HG03558 (cell line): ENCODE data around the gene EID2B.

Source experiments
- ATAC-seq: cut with Tn5 transposase; IDR thresholded peaks from one replicate; pipeline ENCODE4 v1.9.1; 2021; ENCODE audit warnings: moderate number of reproducible peaks; ENCODE audit not compliant: unreplicated experiment; ENCODE audit errors: extremely low read depth

The EID2B gene, protein sequence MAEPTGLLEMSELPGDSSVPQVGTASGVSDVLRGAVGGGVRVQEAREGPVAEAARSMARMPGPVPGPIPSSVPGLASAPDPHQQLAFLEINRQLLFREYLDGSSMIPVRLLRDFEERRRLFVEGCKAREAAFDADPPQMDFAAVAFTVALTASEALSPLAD

GRCh38 chr19:39532233-39533002 lies at the start of gene EID2B:
Gene EID2B (minus strand): TSS chr19:39532852. CDS start chr19:39532802, 50 bp downstream.
- peak; percentile 74 for ATAC-seq

GRCh38 chr19:39582442-39582841 lies 49.8 kb upstream of the EID2B start:
- ATAC-seq, result no peak

GRCh38 chr19:39568604-39569003 lies 36.0 kb upstream of the EID2B start:
- ATAC-seq, result no peak

DNA sequence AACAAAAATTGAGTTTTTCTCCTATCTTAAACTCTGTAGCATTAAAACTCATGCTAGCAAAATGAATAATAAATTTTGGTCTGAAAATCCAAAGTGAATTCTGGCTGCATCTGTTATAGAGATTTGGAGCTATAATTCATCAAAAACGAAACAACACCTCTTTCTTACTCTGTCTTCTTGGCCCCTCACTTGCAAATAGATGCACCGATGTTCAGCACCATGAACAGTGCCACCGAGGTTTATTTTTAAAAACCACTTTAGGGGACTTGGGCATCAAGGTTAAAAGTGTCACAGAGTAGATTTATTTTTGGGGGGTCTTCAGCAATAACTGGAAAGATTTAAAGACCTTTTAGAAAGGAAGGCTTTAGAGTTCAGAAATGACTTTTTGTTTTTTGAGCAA lies 33.4 kb upstream of the EID2B start:
- no peak for ATAC-seq

- no peak for ATAC-seq
These were observed 30.8 kb upstream of the EID2B start for GRCh38 chr19:39563408-39563807.

GRCh38 chr19:39558624-39559117 lies 26.0 kb upstream of the EID2B start:
- ATAC-seq, result no peak

GRCh38 chr19:39557811-39558623 lies 25.4 kb upstream of the EID2B start:
- no peak for ATAC-seq

DNA sequence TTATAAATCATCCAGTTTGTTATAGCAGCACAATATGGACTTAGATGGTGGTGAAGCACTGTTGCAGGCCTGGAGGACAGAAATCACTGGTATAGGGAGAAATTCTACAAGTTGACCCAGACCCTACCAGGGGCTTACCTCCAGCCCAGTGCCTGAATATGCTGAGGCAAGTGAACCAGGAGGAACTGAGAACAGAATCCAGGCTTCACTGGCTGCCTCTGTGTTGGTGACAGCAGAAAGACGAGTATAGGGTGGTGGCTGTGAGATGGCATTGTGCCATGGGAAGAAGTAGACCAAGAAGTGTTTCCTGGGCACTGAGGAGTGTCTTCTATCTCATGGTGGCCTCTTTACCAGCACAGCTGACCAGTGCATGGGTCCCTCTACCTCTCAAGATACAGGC lies 23.2 kb upstream of the EID2B start:
- ATAC-seq, result no peak

- ATAC-seq, result no peak
These were observed 22.2 kb upstream of the EID2B start for GRCh38 chr19:39554701-39555311.

DNA sequence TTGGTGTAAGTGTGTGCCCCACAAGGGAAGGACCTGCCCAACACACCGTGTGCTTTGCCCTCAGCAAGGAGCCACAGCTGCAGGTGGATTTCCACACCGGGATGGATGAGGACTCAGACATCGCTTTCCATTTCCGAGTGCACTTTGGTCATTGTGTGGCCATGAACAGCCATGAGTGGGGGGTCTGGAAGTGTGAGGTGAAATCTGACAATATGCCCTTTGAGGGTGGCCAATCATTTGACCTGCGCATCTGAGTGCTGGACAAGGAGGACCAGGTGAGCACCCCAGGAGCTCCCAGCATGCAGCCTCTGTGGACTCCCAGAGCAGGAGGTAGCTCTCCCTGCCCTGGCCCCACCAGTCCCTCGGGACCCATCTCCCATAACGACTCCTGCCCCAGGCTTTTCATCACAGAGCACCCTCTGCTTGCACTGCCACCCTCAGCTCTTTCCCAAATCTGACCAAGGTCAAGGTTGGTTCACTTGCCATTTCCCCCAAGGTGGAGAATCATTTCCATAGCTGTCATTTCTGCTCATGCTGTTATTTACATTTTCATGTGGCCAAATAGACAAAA lies 20.5 kb upstream of the EID2B start:
- ATAC-seq, result no peak

- ATAC-seq, result no peak
These were observed 17.5 kb upstream of the EID2B start for GRCh38 chr19:39550197-39550596.

DNA sequence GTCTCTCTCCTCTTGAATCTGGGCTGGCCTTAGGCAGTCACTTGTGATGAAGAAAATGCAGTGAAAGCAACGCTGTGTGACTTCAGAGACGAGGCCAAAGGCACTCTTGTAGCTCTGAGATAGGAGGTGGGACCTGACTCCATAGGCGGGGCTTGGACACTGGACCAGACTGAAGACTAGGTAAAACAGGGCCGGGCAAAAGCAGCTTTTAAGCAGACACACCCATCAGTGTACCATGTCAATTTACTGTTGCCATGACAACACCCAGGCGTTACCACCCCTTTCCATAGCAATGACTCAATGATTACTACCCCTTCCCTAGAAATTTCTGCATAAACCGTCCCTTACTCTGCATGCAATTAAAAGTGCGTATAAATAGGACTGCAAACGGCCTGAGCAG lies 13.9 kb upstream of the EID2B start:
- no peak for ATAC-seq

DNA sequence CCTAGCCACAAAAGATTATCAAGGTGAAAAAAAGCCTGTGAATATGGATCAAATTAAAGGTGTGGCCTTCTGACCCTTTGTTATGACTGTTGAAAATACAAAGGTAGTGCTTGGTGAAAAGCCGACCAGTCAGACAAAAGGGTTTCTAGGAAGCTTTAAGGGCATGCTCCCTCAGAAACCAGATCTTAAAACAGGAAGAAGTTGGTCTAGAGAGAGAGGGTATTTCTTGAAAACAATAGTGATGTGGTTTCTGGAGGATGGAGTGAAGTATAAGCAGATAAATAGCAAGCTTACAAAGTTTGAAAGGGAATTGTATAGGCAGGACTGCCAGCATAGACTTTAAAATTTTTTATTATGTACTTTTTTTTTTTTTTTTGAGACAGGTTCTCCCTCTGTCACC lies 12.3 kb upstream of the EID2B start:
- no peak for ATAC-seq

GRCh38 chr19:39544226-39544903 lies 11.7 kb upstream of the EID2B start:
- ATAC-seq, result no peak

DNA sequence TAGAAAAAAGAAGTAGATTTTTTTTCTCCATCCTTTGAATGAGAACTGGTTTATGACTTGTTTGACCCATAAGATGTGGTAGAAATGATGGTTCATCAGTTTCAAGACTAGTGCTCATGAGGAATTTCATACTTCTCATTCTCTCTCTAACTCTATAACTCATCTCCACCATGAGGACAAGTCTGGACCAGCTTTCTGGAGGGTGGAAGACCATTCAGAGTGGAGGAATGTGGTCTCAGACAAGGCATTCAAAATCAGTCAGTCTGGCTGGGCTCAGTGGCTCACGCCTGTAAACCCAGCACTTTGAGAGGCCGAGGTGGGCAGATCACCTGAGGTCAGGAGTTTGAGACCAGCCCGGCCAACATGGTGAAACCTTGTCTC lies 10.8 kb upstream of the EID2B start:
- ATAC-seq, result no peak

DNA sequence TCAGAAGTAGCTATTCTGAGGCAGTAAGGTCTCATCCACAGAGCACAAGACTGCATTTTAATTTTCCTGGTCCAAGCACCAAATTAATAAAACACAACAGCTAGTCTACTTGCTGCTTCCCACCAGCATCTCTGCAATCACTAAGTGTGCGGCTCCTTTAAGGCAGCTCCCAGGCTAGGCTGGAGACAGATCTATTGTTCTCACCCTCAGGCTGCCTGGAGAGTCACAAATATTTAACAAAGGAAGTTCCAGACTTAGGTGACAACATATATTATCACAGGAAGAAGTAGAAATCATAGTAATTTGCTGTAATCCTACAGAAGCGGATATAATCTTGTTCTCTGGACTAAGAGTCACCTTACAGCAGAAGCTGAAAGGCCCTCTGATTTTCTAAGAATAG lies 9.6 kb upstream of the EID2B start:
- no peak for ATAC-seq

- ATAC-seq, result no peak
These were observed 7.7 kb upstream of the EID2B start for GRCh38 chr19:39540333-39540673.

DNA sequence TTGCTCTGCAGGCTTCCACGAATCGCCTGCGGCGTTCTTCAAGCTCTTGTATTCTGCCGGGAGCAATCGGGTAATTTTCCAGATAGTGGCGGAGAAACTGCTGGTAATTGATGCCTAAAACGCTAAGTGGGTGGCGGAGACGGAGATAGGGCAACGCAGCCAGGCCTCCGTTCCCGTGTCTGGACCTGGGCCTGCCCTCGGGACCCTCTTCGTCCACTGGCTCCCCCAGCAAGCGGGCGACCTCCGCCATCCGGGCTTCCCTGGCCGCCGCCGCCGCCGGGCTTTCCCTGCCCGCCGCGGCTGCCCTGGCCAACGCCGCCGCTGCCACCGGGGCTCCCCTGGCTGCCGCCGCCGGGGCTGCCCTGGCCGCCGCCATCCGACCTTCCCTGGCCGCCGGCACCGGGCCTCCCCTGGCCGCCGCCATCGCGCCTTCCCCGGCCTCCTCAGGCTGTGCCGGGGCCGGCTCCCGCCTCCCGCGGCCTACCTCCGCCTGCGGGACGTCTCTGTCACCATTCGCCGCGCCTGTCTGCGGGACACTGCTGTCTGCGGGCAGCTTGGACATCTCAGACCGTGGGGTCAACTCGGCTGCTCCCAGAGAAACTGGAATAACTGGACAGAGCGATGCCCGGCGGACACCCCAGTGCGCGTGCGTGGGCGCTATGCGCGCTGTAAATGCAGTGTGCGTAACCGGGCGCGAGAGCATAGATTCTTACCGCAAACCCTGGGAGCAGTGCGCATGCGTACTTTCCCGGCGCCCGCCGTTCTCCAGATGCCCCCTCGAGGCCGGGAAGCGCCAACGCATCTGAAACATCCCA lies 7.1 kb upstream of the EID2B start, which contains the start of gene EID2:
EID2 (minus strand) TSS at position 644 of the 815 bp plus-strand sequence; CDS start at position 562, 82 bp downstream.
- peak; percentile 81 for ATAC-seq

DNA sequence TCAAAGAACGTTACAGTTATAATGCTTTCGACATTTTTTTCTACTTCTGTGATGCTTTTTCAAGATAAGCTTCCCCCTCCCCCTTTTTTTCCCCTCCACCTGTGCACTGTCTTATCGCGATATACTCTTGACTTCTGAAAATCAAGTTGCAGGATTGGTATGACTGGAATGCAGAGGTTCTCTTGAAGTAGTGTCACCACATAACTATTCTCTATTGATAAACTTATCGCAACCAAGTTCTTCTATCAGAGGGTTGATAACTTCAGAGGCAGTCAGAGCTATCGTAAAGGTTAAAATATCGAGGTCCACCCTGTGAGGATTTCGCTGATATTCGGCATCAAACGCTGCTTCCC lies 6.5 kb upstream of the EID2B start:
- ATAC-seq, result no peak
